Subcutaneous abdominal adipose tissue (tissue), 5 donors: Measurements from ENCODE around the gene CDK6.

Experiments
- H3K27ac ChIP-seq: one replicate; pipeline ENCODE4 v1.7.0; 2013; ENCODE audit warnings: low read depth, mild to moderate bottlenecking, inconsistent platforms, low read length, moderate library complexity
- H3K27me3 ChIP-seq, 5 donors: one replicate each; pipeline ENCODE4 v1.7.0; 2013; ENCODE audit warnings: low read length in 5 of 5, inconsistent platforms in 1 of 5; ENCODE audit not compliant: control insufficient read depth in 5 of 5, insufficient read depth in 4 of 5
- H3K36me3 ChIP-seq, 5 donors: one replicate each; pipeline ENCODE4 v1.7.0; 2013; ENCODE audit warnings: low read length in 5 of 5; ENCODE audit not compliant: control insufficient read depth in 5 of 5, insufficient read depth in 5 of 5
- H3K4me1 ChIP-seq, 5 donors: one replicate each; pipeline ENCODE4 v1.7.0; 2013; ENCODE audit warnings: low read length in 5 of 5, mild to moderate bottlenecking in 3 of 5, moderate library complexity in 1 of 5; ENCODE audit not compliant: control insufficient read depth in 5 of 5, insufficient read depth in 5 of 5
- H3K4me3 ChIP-seq, 5 donors: one replicate each; pipeline ENCODE4 v1.7.0; 2013; ENCODE audit warnings: low read length in 5 of 5, low read depth in 1 of 5
- H3K9ac ChIP-seq, 5 donors: one replicate each; pipeline ENCODE4 v1.7.0; 2013; ENCODE audit warnings: low read length in 5 of 5, mild to moderate bottlenecking in 4 of 5, moderate library complexity in 3 of 5
- H3K9me3 ChIP-seq, 5 donors: one replicate each; pipeline ENCODE4 v1.7.0; 2013; ENCODE audit warnings: low read length in 5 of 5; ENCODE audit not compliant: control insufficient read depth in 5 of 5
- donor health status: healthy.
- donor health status: healthy.
- donor health status: healthy.
- donor health status: healthy.
- donor health status: healthy.

CDK6 gene

GRCh38 chr7:92639213-92639896 lies 197.0 kb downstream of the CDK6 start:
- H3K27me3 ChIP-seq, result no peaks in the 10 kb centered on the region
- H3K9me3 ChIP-seq, result no peaks in the 10 kb centered on the region
- no peak overlapping the region for H3K9ac ChIP-seq
- no peak overlapping the region for H3K27ac ChIP-seq
- no peaks in the 10 kb centered on the region for H3K36me3 ChIP-seq
- no peak overlapping the region for H3K4me3 ChIP-seq
- peaks cover 3 to 31% (median 22%) of the 10 kb centered on the region in 5 donors for H3K4me1 ChIP-seq

- no peaks in the 10 kb centered on the region for H3K9me3 ChIP-seq
- no peaks in the 10 kb centered on the region for H3K36me3 ChIP-seq
- no peak overlapping the region for H3K4me3 ChIP-seq
- H3K27ac ChIP-seq, result no peak overlapping the region
- no peaks in the 10 kb centered on the region for H3K27me3 ChIP-seq
- H3K4me1 ChIP-seq, result peaks cover 3 to 33% (median 28%) of the 10 kb centered on the region in 5 donors
- H3K9ac ChIP-seq, result no peak overlapping the region
These were observed 200.3 kb downstream of the CDK6 start for GRCh38 chr7:92636018-92636560.

GRCh38 chr7:92635538-92635937 lies 200.8 kb downstream of the CDK6 start:
- peak overlapping the region; percentile 74 for H3K27ac ChIP-seq
- no peaks in the 10 kb centered on the region for H3K36me3 ChIP-seq
- no peak overlapping the region for H3K4me3 ChIP-seq
- H3K4me1 ChIP-seq, result peaks cover 3 to 33% (median 28%) of the 10 kb centered on the region in 5 donors
- peak overlapping the region in 1 of 5 donors; percentile 22 for H3K9ac ChIP-seq
- H3K27me3 ChIP-seq, result no peaks in the 10 kb centered on the region
- no peaks in the 10 kb centered on the region for H3K9me3 ChIP-seq

GRCh38 chr7:92634924-92635519 lies 201.4 kb downstream of the CDK6 start:
- peak overlapping the region in 1 of 5 donors; percentile 37 for H3K9ac ChIP-seq
- no peaks in the 10 kb centered on the region for H3K36me3 ChIP-seq
- H3K27ac ChIP-seq, result peak overlapping the region; percentile 74
- H3K4me3 ChIP-seq, result no peak overlapping the region
- no peaks in the 10 kb centered on the region for H3K9me3 ChIP-seq
- peaks cover 3 to 33% (median 28%) of the 10 kb centered on the region in 5 donors for H3K4me1 ChIP-seq
- no peaks in the 10 kb centered on the region for H3K27me3 ChIP-seq

- peak overlapping the region; percentile 74 for H3K27ac ChIP-seq
- H3K9ac ChIP-seq, result no peak overlapping the region
- no peaks in the 10 kb centered on the region for H3K36me3 ChIP-seq
- peaks cover 0 to 3% (median 0%) of the 10 kb centered on the region in 5 donors for H3K9me3 ChIP-seq
- no peaks in the 10 kb centered on the region for H3K27me3 ChIP-seq
- peaks cover 3 to 33% (median 28%) of the 10 kb centered on the region in 5 donors for H3K4me1 ChIP-seq
- H3K4me3 ChIP-seq, result no peak overlapping the region
These were observed 202.2 kb downstream of the CDK6 start for GRCh38 chr7:92634205-92634604.

GRCh38 chr7:92633211-92633906 lies 203.0 kb downstream of the CDK6 start:
- Histone ChIP-seq H3K9ac (no peak overlapping the region), H3K9me3 (peaks cover 0 to 3% (median 0%) of the 10 kb centered on the region in 5 donors), H3K36me3 (peaks cover 0 to 2% (median 0%) of the 10 kb centered on the region in 5 donors), H3K4me3 (no peak overlapping the region), H3K4me1 (peaks cover 3 to 33% (median 28%) of the 10 kb centered on the region in 5 donors), H3K27me3 (no peaks in the 10 kb centered on the region), H3K27ac (peak overlapping the region; percentile 74)

- Histone ChIP-seq H3K27ac (peak overlapping the region; percentile 74), H3K4me3 (no peak overlapping the region), H3K9me3 (peaks cover 0 to 3% (median 0%) of the 10 kb centered on the region in 5 donors), H3K36me3 (peaks cover 0 to 5% (median 0%) of the 10 kb centered on the region in 5 donors), H3K27me3 (no peaks in the 10 kb centered on the region), H3K9ac (no peak overlapping the region), H3K4me1 (peaks cover 3 to 33% (median 28%) of the 10 kb centered on the region in 5 donors)
These were observed 203.6 kb downstream of the CDK6 start for GRCh38 chr7:92632791-92633190.

- Histone ChIP-seq H3K27ac (no peak overlapping the region), H3K36me3 (peaks cover 0 to 5% (median 0%) of the 10 kb centered on the region in 5 donors), H3K4me3 (no peak overlapping the region), H3K27me3 (no peaks in the 10 kb centered on the region), H3K9me3 (peaks cover 0 to 3% (median 0%) of the 10 kb centered on the region in 5 donors), H3K9ac (no peak overlapping the region), H3K4me1 (peaks cover 3 to 33% (median 28%) of the 10 kb centered on the region in 5 donors)
These were observed 204.4 kb downstream of the CDK6 start for GRCh38 chr7:92631850-92632487.

GRCh38 chr7:92631067-92631849 lies 205.1 kb downstream of the CDK6 start:
- H3K4me3 ChIP-seq, result no peak overlapping the region
- H3K36me3 ChIP-seq, result peaks cover 0 to 5% (median 0%) of the 10 kb centered on the region in 5 donors
- H3K9me3 ChIP-seq, result peaks cover 0 to 3% (median 0%) of the 10 kb centered on the region in 5 donors
- no peak overlapping the region for H3K27ac ChIP-seq
- H3K27me3 ChIP-seq, result no peaks in the 10 kb centered on the region
- H3K9ac ChIP-seq, result no peak overlapping the region
- H3K4me1 ChIP-seq, result peaks cover 3 to 33% (median 28%) of the 10 kb centered on the region in 5 donors
